Neutrophil (primary cell): Measurements from ENCODE around the gene TAOK2.
"Not testable (repeated sequence)": the region's sequence is repeated elsewhere in the genome, so short reads cannot be mapped to it uniquely, and the experiment has no call there.

ENCODE experiments used
- H3K27ac ChIP-seq: fragments of 200-600 bp; sonication (generic); 2 replicates; pipeline ENCODE4 v1.5.1; 2016; ENCODE audit warnings: mild to moderate bottlenecking, moderate library complexity
- H3K27me3 ChIP-seq: fragments of 200-600 bp; sonication (generic); 2 replicates; pipeline ENCODE4 v1.6.0; 2016; ENCODE audit warnings: mild to moderate bottlenecking
- H3K36me3 ChIP-seq: fragments of 200-600 bp; sonication (generic); 2 replicates; pipeline ENCODE4 v1.5.1; 2017
- H3K4me1 ChIP-seq, 2 experiments: fragments of 200-600 bp in 1 of 2; sonication (generic) in 1 of 2; 1 replicate in 1 of 2; 2 replicates in 1 of 2; pipeline versions ENCODE4 v1.5.1 to v1.6.1; 2013 to 2016; ENCODE audit warnings: low read depth in 1 of 2, low read length in 1 of 2, mild to moderate bottlenecking in 1 of 2, moderate library complexity in 1 of 2; ENCODE audit not compliant: control insufficient read depth in 1 of 2, insufficient read depth in 1 of 2
- H3K4me3 ChIP-seq, 2 experiments: fragments of 200-600 bp in 1 of 2; sonication (generic) in 1 of 2; 1 replicate in 1 of 2; 2 replicates in 1 of 2; pipeline ENCODE4 v1.5.1; 2013 to 2016; ENCODE audit warnings: low read depth in 1 of 2, low read length in 1 of 2, mild to moderate bottlenecking in 1 of 2, moderate library complexity in 1 of 2
- H3K9me3 ChIP-seq: fragments of 200-600 bp; sonication (generic); 2 replicates; pipeline ENCODE4 v1.5.1; 2016
- CTCF ChIP-seq: fragments of 200-600 bp; sonication (generic); IDR thresholded peaks from 2 replicates; pipeline ENCODE4 v1.5.1; 2016; ENCODE audit warnings: antibody characterized with exemption

TAOK2 gene

GRCh38 chr16:29950806-29951461, 22.7 kb upstream of the TAOK2 start:
- TF ChIP-seq CTCF = no peak
- Histone ChIP-seq H3K36me3 (no peaks in the 10 kb centered on the region), H3K4me3 (no peak overlapping the region), H3K9me3 (no peaks in the 10 kb centered on the region), H3K27ac (no peak overlapping the region), H3K27me3 (no peaks in the 10 kb centered on the region), H3K4me1 (no peaks in the 10 kb centered on the region)

- Histone ChIP-seq H3K9me3 (no peaks in the 10 kb centered on the region), H3K27me3 (no peaks in the 10 kb centered on the region), H3K4me3 (no peak overlapping the region), H3K36me3 (no peaks in the 10 kb centered on the region), H3K27ac (no peak overlapping the region), H3K4me1 (no peaks in the 10 kb centered on the region)
- TF ChIP-seq CTCF = no peak
These were observed 21.9 kb upstream of the TAOK2 start for GRCh38 chr16:29951625-29952365.

- Histone ChIP-seq H3K4me1 (peaks cover 8 to 16% of the 10 kb centered on the region in 2 experiments), H3K4me3 (no peak overlapping the region), H3K27ac (no peak overlapping the region), H3K36me3 (no peaks in the 10 kb centered on the region), H3K27me3 (no peaks in the 10 kb centered on the region), H3K9me3 (no peaks in the 10 kb centered on the region)
- TF ChIP-seq CTCF = no peak
These were observed 14.9 kb upstream of the TAOK2 start for GRCh38 chr16:29958756-29959155.

- no peak for TF ChIP-seq CTCF
- no peaks in the 10 kb centered on the region for H3K9me3 ChIP-seq
- H3K36me3 ChIP-seq = no peaks in the 10 kb centered on the region
- H3K4me1 ChIP-seq = peaks cover 8 to 16% of the 10 kb centered on the region in 2 experiments
- no peaks in the 10 kb centered on the region for H3K27me3 ChIP-seq
- H3K27ac ChIP-seq = no peak overlapping the region
- H3K4me3 ChIP-seq = no peak overlapping the region
These were observed 14.4 kb upstream of the TAOK2 start for GRCh38 chr16:29959293-29959692.

- not testable (repeated sequence) for H3K36me3 ChIP-seq, H3K27ac ChIP-seq, H3K4me3 ChIP-seq, H3K9me3 ChIP-seq, H3K27me3 ChIP-seq
- H3K4me1 ChIP-seq = peaks cover 8 to 16% of the 10 kb centered on the region in 2 experiments
These were observed 13.8 kb upstream of the TAOK2 start for GRCh38 chr16:29959821-29960220.

- no peaks in the 10 kb centered on the region for H3K36me3 ChIP-seq
- H3K27me3 ChIP-seq = no peaks in the 10 kb centered on the region
- no peaks in the 10 kb centered on the region for H3K9me3 ChIP-seq
- TF ChIP-seq CTCF = no peak
- no peak overlapping the region for H3K27ac ChIP-seq
- H3K4me3 ChIP-seq = peak overlapping the region; percentile 78
- peaks cover 8 to 16% of the 10 kb centered on the region in 2 experiments for H3K4me1 ChIP-seq
These were observed 12.6 kb upstream of the TAOK2 start for GRCh38 chr16:29961127-29961478.
